GM12873 (cell line): ENCODE data around the gene MRPS22.

Source experiments
- CTCF ChIP-seq: IDR thresholded peaks from 2 replicates; pipeline ENCODE4 v1.5.1; 2012; ENCODE audit warnings: low read depth, mild to moderate bottlenecking, moderate library complexity, low read length, control low read depth; ENCODE audit not compliant: insufficient read depth; ENCODE audit errors: missing control alignments

Gene MRPS22

GRCh38 chr3:139388077-139388476 lies 44.3 kb downstream of the MRPS22 start:
- TF ChIP-seq CTCF = no peak

- no peak for TF ChIP-seq CTCF
These were observed 45.2 kb downstream of the MRPS22 start for GRCh38 chr3:139388821-139389551.

DNA sequence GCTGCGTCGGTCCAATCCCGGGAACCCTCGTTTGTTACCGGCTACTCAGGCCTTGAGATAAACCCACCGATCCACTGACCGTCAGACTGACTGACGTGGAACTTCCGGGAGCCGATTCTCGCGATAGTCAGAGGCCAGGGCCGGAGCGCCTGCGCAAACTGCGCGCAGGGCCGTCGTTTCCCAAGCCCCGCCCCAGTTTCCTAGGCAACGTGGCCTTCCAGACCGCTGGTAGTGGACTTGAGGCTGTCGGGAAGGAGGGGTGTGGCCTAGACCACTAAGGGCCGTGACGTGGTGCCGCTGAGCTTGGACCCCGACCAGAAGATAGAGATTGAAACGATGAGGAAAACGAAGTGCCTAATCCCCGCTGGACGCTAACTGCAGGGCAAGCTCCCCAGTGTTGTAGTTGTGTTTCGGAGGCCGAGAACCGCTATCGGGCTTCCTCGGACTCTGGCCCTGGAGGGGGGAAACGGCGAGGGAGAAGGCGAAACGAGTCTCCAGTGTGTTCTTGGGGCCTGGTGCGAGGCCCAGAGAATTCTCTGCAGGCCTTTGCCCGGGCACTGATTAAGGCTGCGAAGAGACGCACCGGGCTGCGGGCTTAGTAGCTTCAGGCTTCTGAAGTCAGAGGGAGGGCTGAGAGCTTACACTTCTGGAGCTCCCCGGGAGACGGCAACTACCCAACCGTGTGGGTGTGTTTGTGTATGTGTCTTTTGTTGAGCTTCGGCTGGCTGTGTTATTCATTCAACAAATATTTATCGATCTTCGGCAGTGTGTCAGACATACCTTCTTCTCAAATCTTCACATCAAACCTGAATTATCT lies 45.9 kb downstream of the MRPS22 start, which contains the start of gene COPB2:
COPB2 (minus strand) TSS at position 96 of the 817 bp plus-strand sequence. CDS start 97 bp downstream, outside the sequence.
- no peak for TF ChIP-seq CTCF

DNA sequence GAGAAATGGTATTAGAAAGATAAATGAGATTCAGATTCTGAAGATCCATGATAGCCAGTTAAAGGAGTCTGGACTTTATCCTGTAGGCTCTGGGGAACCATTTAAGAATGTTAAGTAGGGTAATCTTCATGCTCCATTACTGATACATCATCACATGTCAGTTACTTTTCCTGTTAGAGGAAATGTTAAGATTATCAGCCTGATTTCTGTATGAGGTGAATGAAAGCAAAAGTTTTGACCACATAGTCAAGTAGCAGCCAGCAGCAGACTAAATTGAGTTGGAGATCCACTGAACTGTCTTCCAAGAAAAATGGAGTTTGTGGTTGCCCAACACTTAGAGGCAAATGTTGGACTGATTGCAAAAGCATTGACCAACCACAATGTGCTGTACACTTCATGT lies 50.3 kb downstream of the MRPS22 start:
- TF ChIP-seq CTCF = no peak

DNA sequence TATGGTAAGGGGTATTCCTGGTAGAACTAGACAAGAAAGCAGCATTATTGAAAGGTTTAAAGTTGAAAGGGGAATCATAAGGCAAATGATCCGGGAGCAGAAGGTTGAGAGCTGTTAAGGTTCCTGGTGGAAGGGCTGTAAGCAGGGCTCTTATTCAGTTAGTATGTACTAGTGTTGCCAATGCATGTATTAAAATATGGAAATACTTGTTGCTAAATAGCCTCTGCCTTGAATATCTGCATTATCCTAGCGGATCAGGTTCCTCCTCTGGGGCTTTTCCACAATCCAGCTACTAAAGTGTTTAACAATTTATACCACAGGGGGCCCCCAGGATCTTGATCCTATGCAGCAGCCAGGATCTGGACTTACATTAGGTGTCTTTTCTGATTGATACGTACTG lies 52.9 kb downstream of the MRPS22 start:
- TF ChIP-seq CTCF = no peak
